Cardiac muscle cell (in vitro differentiated cells and primary cell): ENCODE results near the gene RNLS. TPM values are rescaled to one million over a fixed set of nuclear protein-coding genes. Genes with fewer than 3 reads are reported as not detected.

ENCODE experiments used
- DNase-seq, 2 donors: peaks; one replicate each; pipeline versions ENCODE4 v3.0.0 to v3.0.0-alpha.2; 2010 to 2017; ENCODE audit warnings: low read depth in 1 of 2, low spot score in 1 of 2
- H3K27ac ChIP-seq: fragments of 200-600 bp; sonication (generic); 2 replicates; pipeline ENCODE4 v1.5.1; 2016
- H3K27me3 ChIP-seq: fragments of 200-600 bp; sonication (generic); 2 replicates; pipeline ENCODE4 v1.6.0; 2016; ENCODE audit warnings: control low read depth
- H3K36me3 ChIP-seq: fragments of 200-600 bp; sonication (generic); 2 replicates; pipeline ENCODE4 v1.5.1; 2016; ENCODE audit warnings: control low read depth
- H3K4me1 ChIP-seq: fragments of 200-600 bp; sonication (generic); 2 replicates; pipeline ENCODE4 v1.8.1; 2017; ENCODE audit warnings: low read depth, mild to moderate bottlenecking, mixed run types
- H3K4me3 ChIP-seq: fragments of 200-600 bp; sonication (generic); 2 replicates; pipeline ENCODE4 v1.5.1; 2016; ENCODE audit warnings: mild to moderate bottlenecking
- H3K9me3 ChIP-seq: fragments of 200-600 bp; sonication (generic); 2 replicates; pipeline ENCODE4 v1.5.1; 2017; ENCODE audit warnings: low read depth, mild to moderate bottlenecking, control low read depth
- polyA plus RNA-seq: library from polyadenylated mRNA; unstranded; fragments of >200 nt; fragmentation: Nextera tagmentation; extraction: Ambion mirVana; gene quantifications from 2 replicates; pipeline ENCODE4 v1.2.1, GENCODE V29; 2016
- total RNA-seq: library from RNA; depleted of rRNA; stranded (reverse); fragments of >200 nt; gene quantifications from 2 replicates; pipeline ENCODE4 v1.2.3, GENCODE V29; 2016
- TF ChIP-seq, protein P1 (sequence below): IDR thresholded peaks from 2 replicates; pipeline ENCODE4 v1.5.1; 2012; ENCODE audit warnings: low read depth, mild to moderate bottlenecking, low read length

RNLS gene
- total and polyA plus RNA-seq, 2 experiments from 2014 or later, result 6.9 to 13.9 TPM

- Histone ChIP-seq H3K4me1 (no peaks in the 10 kb centered on the region), H3K27me3 (no peaks in the 10 kb centered on the region), H3K36me3 (no peaks in the 10 kb centered on the region), H3K9me3 (no peaks in the 10 kb centered on the region), H3K27ac (no peak overlapping the region), H3K4me3 (no peak overlapping the region)
- TF ChIP-seq, protein P1, sequence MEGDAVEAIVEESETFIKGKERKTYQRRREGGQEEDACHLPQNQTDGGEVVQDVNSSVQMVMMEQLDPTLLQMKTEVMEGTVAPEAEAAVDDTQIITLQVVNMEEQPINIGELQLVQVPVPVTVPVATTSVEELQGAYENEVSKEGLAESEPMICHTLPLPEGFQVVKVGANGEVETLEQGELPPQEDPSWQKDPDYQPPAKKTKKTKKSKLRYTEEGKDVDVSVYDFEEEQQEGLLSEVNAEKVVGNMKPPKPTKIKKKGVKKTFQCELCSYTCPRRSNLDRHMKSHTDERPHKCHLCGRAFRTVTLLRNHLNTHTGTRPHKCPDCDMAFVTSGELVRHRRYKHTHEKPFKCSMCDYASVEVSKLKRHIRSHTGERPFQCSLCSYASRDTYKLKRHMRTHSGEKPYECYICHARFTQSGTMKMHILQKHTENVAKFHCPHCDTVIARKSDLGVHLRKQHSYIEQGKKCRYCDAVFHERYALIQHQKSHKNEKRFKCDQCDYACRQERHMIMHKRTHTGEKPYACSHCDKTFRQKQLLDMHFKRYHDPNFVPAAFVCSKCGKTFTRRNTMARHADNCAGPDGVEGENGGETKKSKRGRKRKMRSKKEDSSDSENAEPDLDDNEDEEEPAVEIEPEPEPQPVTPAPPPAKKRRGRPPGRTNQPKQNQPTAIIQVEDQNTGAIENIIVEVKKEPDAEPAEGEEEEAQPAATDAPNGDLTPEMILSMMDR, result peak; percentile 54
- DNase-seq, result peak; percentile 32 to 74
Observed at GRCh38 chr10:88565072-88565471, 18.0 kb downstream of the RNLS start.

DNA sequence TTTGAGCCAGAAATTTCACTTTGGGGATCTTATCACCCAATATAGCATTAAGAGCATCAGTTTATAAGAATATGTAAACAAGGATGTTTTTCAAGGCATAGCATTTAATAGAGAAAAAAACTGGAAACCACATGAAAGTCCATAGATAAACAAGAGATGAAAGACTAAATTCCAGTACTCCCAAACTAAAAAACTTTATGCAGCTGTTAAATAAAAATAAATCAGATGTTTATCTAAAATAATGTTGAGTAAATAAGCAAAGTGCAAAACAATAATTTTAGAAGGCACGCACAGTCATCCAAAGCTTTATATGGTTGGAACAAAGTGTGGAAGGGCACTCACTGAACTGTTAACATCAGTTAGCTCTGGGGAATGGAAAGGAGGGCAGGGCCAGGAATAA is 21.0 kb downstream of the RNLS start:
- DNase-seq, result no peak
- Histone ChIP-seq H3K27ac (no peak overlapping the region), H3K4me1 (no peaks in the 10 kb centered on the region), H3K9me3 (no peaks in the 10 kb centered on the region), H3K4me3 (no peak overlapping the region), H3K36me3 (no peaks in the 10 kb centered on the region), H3K27me3 (no peaks in the 10 kb centered on the region)
- TF ChIP-seq, protein P1, result no peak

DNA sequence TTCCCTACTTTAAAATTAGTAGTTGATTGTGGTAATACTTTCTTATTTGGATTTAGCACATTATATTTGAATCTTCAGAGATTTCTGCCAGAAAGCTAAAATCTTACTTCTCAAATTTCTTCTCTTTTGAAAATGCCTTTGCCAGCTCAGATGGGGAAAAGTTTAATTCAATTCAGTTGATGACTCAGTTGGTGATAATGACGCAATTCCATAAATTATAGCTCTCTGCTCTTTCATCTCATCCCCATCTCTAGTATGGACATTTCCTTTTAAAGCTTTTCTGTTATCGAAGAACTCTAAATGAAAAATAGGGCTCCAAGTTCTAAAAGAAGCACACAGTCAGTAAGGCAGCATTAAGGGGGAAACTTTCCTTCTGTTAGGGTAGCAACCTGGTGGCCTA is 25.5 kb downstream of the RNLS start:
- H3K36me3 ChIP-seq, result no peaks in the 10 kb centered on the region
- no peaks in the 10 kb centered on the region for H3K4me1 ChIP-seq
- TF ChIP-seq, protein P1, result no peak

DNA sequence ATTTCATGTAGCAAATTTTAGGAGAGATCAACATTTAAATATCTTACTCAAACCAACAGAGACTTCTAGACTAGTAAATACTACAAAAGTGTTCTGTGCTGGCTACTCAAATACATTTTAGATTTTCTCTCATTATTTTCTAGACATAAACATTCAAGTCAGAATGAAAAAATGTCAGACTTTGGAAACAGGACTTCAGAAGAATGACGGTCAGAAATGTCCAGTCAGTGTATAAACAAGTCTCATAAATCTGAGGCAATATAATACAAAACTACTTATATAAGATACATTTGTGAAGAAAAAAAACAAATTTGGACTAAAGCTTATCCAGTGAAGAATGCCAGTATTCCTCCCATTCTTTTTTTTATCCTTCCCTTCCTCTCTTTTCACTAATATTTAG is 25.9 kb downstream of the RNLS start:
- no peaks in the 10 kb centered on the region for H3K27me3 ChIP-seq
- TF ChIP-seq, protein P1, result no peak

More for the DNA sequence above, 25.5 kb downstream of the RNLS start:
- peak in 1 of 2 donors; percentile 50 for DNase-seq
- no peak overlapping the region for H3K4me3 ChIP-seq
- H3K27ac ChIP-seq, result no peak overlapping the region
- no peaks in the 10 kb centered on the region for H3K27me3 ChIP-seq
- H3K9me3 ChIP-seq, result no peaks in the 10 kb centered on the region

GRCh38 chr10:88555190-88555908 is 27.8 kb downstream of the RNLS start:
- Histone ChIP-seq H3K27me3 (no peaks in the 10 kb centered on the region), H3K4me3 (no peak overlapping the region), H3K9me3 (no peaks in the 10 kb centered on the region), H3K4me1 (no peaks in the 10 kb centered on the region), H3K27ac (no peak overlapping the region), H3K36me3 (no peaks in the 10 kb centered on the region)
- no peak for DNase-seq
- TF ChIP-seq, protein P1, result no peak

More for the DNA sequence above, 25.9 kb downstream of the RNLS start:
- Histone ChIP-seq H3K4me1 (no peaks in the 10 kb centered on the region), H3K9me3 (no peaks in the 10 kb centered on the region), H3K27ac (no peak overlapping the region), H3K4me3 (no peak overlapping the region), H3K36me3 (no peaks in the 10 kb centered on the region)
- no peak for DNase-seq
